Measurements from ENCODE around the gene PARP1. TPM values are rescaled to one million over a fixed set of nuclear protein-coding genes. Genes with fewer than 3 reads are reported as not detected.

The PARP1 gene
- total RNA-seq: 100 to 1,000 TPM; 301 to 308 TPM

DNA sequence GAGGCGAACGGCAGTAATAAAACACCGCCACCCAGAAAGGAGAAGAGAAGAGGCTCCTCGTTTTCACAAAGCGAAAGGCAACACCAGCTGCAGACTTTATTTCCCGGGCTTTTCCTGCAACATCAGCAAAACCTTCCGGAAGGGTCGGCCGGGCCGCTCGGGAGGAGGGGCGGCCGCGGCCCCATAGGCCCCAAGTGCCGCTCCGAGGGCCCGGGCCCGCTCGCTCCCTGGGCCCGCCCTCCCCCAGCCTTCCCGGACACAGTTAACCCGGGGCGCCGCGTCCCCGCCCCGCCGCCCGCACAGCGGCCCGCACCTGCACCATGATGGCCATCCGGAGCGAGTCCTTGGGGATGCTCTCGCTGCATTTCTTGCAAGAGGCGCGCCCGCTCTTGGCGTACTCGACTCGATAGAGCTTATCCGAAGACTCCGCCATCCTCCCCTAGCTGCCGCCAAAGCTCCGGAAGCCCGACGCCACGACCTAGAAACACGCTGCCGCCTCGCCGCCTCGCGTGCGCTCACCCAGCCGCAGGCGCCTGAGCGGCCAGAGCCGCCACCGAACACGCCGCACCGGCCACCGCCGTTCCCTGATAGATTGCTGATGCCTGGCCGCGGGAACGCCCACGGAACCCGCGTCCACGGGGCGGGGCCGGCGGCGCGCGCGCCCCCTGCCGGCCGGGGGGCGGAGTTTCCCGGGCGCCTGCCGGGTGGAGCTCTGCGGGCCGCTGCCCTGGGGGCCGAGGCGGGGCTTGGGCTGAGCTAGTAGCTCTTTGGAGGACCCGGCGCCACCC is at the start of gene PARP1:
TSS of gene PARP1 (minus strand) at position 597 of the 788 bp plus-strand sequence. CDS start at position 433, 164 bp downstream.
- Mint-ChIP-seq H3K4me3 (peak within 1 kb of the TSS; percentile 100), H3K4me1 (ENCODE audit: low read depth) (peaks cover 37% of the 10 kb centered on the region), H3K27me3 (no peaks in the 10 kb centered on the region), H3K27ac (peak within 1 kb of the TSS; percentile 98), H3K9me3 (no peaks in the 10 kb centered on the region), H3K36me3 (peaks cover 16% of the 10 kb centered on the region)
- ChIA-PET CTCF (interaction anchor here (0.6 to 3.4 kb wide), 38 partner anchors 9 to 630 kb away, joined by 3 to 22 read pairs (median 4); partner anchors contain the start of genes COQ8A, H3-3A, ITPKB and LIN9), POLR2A (interaction anchor here (0.6 to 2.9 kb wide), 16 partner anchors 12 to 1546 kb away, joined by 3 to 13 read pairs (median 3); partner anchors contain the start of genes ACBD3, COQ8A, LIN9 and SDE2)
- intact Hi-C loops (cut with micrococcal nuclease): loop anchor here (2.0 to 10.0 kb wide), 10 partner anchors 75 to 1695 kb away; partner anchors contain the start of genes ACBD3, C1orf35, COQ8A and H3-3A
- peak; percentile 93 for DNase-seq

DNA sequence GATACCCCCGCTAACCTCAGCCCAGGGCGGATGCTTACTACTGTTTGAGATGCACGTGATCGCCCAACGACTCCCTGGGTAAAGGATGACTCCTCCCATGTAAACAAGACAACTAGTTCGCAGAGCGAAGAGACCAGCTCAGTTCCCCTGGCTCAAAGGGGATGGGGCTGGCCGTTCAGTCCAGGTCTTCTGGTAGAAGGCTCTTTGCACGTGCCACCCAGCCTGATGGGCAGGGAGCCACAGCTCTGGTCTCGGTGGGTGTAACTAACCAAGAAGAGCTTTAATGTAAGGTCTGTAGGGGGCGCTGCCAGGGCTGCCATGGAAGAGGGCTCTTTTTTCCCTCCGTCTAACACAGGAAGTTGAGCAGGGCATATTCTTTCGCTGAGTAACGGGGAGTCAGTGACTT is 49.4 kb upstream of the PARP1 start:
- Mint-ChIP-seq H3K4me3 (peak overlapping the region; percentile 48), H3K27ac (no peak overlapping the region), H3K36me3 (no peaks in the 10 kb centered on the region), H3K4me1 (ENCODE audit: low read depth) (peaks cover 13% of the 10 kb centered on the region), H3K27me3 (no peaks in the 10 kb centered on the region), H3K9me3 (no peaks in the 10 kb centered on the region)
- DNase-seq: peak; percentile 76
- POLR2A ChIA-PET: interaction anchor here (1.4 kb wide), 1 partner anchor 11 kb away, joined by 4 read pairs; no protein-coding TSS in a partner anchor
- CTCF ChIA-PET: interaction anchor here (0.7 to 2.0 kb wide), 12 partner anchors 10 to 194 kb away, joined by 3 to 12 read pairs (median 5); partner anchors contain the start of gene PARP1
- intact Hi-C loops (cut with micrococcal nuclease): no loop called here

GRCh38 chr1:226455843-226456242 is 48.0 kb upstream of the PARP1 start:
- no peaks in the 10 kb centered on the region for H3K9me3 Mint-ChIP-seq
- intact Hi-C loops (cut with micrococcal nuclease): no loop called here
- peaks cover 13% of the 10 kb centered on the region for H3K4me1 Mint-ChIP-seq (ENCODE audit: low read depth)
- DNase-seq: no peak
- no peaks in the 10 kb centered on the region for H3K27me3 Mint-ChIP-seq
- H3K36me3 Mint-ChIP-seq: no peaks in the 10 kb centered on the region
- POLR2A ChIA-PET: no interaction called here
- no peak overlapping the region for H3K4me3 Mint-ChIP-seq
- CTCF ChIA-PET: interaction anchor here (2.0 kb wide), 1 partner anchor 153 kb away, joined by 10 read pairs; no protein-coding TSS in a partner anchor
- H3K27ac Mint-ChIP-seq: no peak overlapping the region

DNA sequence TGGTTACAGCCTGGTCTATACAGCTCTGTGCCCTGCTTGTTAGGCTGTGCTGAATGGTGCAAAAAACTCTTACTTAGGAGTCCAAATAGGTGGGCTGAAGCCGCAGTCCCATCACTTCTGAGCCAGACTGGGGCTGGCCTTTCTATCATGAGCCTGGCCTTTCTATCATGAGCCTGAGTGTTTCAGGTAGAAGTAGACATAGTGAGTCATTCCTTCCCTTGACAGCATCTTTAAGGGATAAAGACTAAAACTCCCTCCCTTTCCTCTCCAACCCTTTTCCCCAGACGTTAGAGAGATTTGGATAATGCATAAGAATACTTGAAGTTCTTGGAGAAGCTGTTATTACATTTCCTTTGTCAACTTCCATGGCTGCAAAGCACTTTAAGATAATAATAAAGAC is 46.5 kb upstream of the PARP1 start:
- no peak overlapping the region for H3K4me3 Mint-ChIP-seq
- H3K9me3 Mint-ChIP-seq: no peaks in the 10 kb centered on the region
- no peaks in the 10 kb centered on the region for H3K27me3 Mint-ChIP-seq
- no peak for DNase-seq
- no peaks in the 10 kb centered on the region for H3K36me3 Mint-ChIP-seq
- ChIA-PET POLR2A (no interaction called here), CTCF (no interaction called here)
- intact Hi-C loops (cut with micrococcal nuclease): no loop called here
- H3K27ac Mint-ChIP-seq: no peak overlapping the region
- peaks cover 13% of the 10 kb centered on the region for H3K4me1 Mint-ChIP-seq (ENCODE audit: low read depth)

- Mint-ChIP-seq H3K9me3 (no peaks in the 10 kb centered on the region), H3K4me1 (ENCODE audit: low read depth) (peaks cover 13% of the 10 kb centered on the region), H3K4me3 (no peak overlapping the region), H3K27ac (no peak overlapping the region), H3K36me3 (no peaks in the 10 kb centered on the region), H3K27me3 (no peaks in the 10 kb centered on the region)
- no peak for DNase-seq
- CTCF ChIA-PET: no interaction called here
- intact Hi-C loops (cut with micrococcal nuclease): no loop called here
- POLR2A ChIA-PET: no interaction called here
Observed at GRCh38 chr1:226453015-226453704, 45.3 kb upstream of the PARP1 start.

DNA sequence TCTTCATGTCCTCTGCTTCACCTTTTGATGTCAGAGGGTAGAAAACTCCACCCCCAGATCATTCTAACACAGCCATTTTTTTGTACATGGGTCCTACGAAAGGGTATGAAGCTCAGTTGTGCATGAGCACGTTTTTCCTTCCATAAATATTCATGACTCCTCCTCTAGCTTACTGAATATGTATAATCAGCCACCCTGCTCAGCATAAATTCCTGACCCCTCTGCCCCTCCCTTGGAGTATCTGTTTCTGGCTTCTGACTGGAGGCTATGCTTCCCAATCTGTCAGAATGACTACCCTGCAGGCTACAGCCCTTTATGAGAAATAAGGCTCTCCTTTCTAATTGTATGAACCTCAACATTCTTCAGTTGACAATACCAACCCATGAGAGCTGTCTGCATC is 42.8 kb upstream of the PARP1 start:
- intact Hi-C loops (cut with micrococcal nuclease): no loop called here
- H3K4me3 Mint-ChIP-seq: no peak overlapping the region
- H3K27me3 Mint-ChIP-seq: no peaks in the 10 kb centered on the region
- H3K9me3 Mint-ChIP-seq: no peaks in the 10 kb centered on the region
- no peak overlapping the region for H3K27ac Mint-ChIP-seq
- CTCF ChIA-PET: interaction anchor here (1.1 kb wide), 1 partner anchor 175 kb away, joined by 3 read pairs; no protein-coding TSS in a partner anchor
- peaks cover 18% of the 10 kb centered on the region for H3K4me1 Mint-ChIP-seq (ENCODE audit: low read depth)
- H3K36me3 Mint-ChIP-seq: no peaks in the 10 kb centered on the region
- DNase-seq: no peak
- POLR2A ChIA-PET: no interaction called here

DNA sequence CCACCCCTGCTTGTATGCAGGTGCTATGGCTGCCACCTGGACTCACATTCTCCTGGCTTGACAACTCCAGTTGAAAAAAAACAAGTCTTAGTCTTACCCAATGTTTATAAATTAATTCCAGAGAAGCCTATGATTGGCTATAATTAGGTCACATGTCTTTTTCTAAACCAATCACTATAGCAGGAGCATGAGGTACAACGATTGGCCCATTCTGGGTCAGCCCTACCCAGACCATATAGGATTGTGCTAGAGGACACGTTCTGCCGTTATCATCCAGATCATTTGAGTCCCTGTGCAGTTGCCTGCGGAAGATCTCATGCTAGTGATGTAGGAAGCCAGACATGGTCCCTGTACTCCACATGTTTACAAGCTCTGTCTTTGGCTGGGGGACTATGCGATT is 41.9 kb upstream of the PARP1 start:
- H3K4me3 Mint-ChIP-seq: no peak overlapping the region
- no peaks in the 10 kb centered on the region for H3K27me3 Mint-ChIP-seq
- intact Hi-C loops (cut with micrococcal nuclease): loop anchor here (5.0 kb wide), 1 partner anchor 97 kb away; the partner anchor contains the start of gene STUM

GRCh38 chr1:226447932-226448665 is 40.2 kb upstream of the PARP1 start:
- H3K4me3 Mint-ChIP-seq: no peak overlapping the region
- H3K36me3 Mint-ChIP-seq: no peaks in the 10 kb centered on the region
- no peak overlapping the region for H3K27ac Mint-ChIP-seq
- CTCF ChIA-PET: interaction anchor here (1.4 kb wide), 1 partner anchor 9 kb away, joined by 6 read pairs; no protein-coding TSS in a partner anchor
- POLR2A ChIA-PET: no interaction called here
- H3K4me1 Mint-ChIP-seq (ENCODE audit: low read depth): peaks cover 32% of the 10 kb centered on the region
- H3K9me3 Mint-ChIP-seq: no peaks in the 10 kb centered on the region
- H3K27me3 Mint-ChIP-seq: no peaks in the 10 kb centered on the region
- DNase-seq: no peak
- intact Hi-C loops (cut with micrococcal nuclease): loop anchor here (5.0 kb wide), 1 partner anchor 99 kb away; the partner anchor contains the start of gene STUM

More for the DNA sequence above, 41.9 kb upstream of the PARP1 start:
- DNase-seq: no peak
- no peaks in the 10 kb centered on the region for H3K36me3 Mint-ChIP-seq
- no peak overlapping the region for H3K27ac Mint-ChIP-seq
- ChIA-PET POLR2A (no interaction called here), CTCF (interaction anchor here (1.0 kb wide), 1 partner anchor 9 kb away, joined by 3 read pairs; no protein-coding TSS in a partner anchor)
- peaks cover 26% of the 10 kb centered on the region for H3K4me1 Mint-ChIP-seq (ENCODE audit: low read depth)
- no peaks in the 10 kb centered on the region for H3K9me3 Mint-ChIP-seq

- Mint-ChIP-seq H3K4me1 (ENCODE audit: low read depth) (peaks cover 32% of the 10 kb centered on the region), H3K4me3 (no peak overlapping the region), H3K27ac (no peak overlapping the region), H3K27me3 (no peaks in the 10 kb centered on the region), H3K9me3 (no peaks in the 10 kb centered on the region), H3K36me3 (no peaks in the 10 kb centered on the region)
- no peak for DNase-seq
- CTCF ChIA-PET: interaction anchor here (0.7 to 1.8 kb wide), 4 partner anchors 11 to 163 kb away, joined by 3 to 7 read pairs (median 4); partner anchors contain the start of gene PARP1
- intact Hi-C loops (cut with micrococcal nuclease): loop anchor here (5.0 kb wide), 1 partner anchor 101 kb away; the partner anchor contains the start of gene STUM
- POLR2A ChIA-PET: no interaction called here
Observed at GRCh38 chr1:226446094-226446493, 38.2 kb upstream of the PARP1 start.

GRCh38 chr1:226444901-226445300 is 37.0 kb upstream of the PARP1 start:
- CTCF ChIA-PET: interaction anchor here (0.5 to 2.2 kb wide), 7 partner anchors 13 to 164 kb away, joined by 3 to 22 read pairs (median 4); partner anchors contain the start of gene PARP1
- Mint-ChIP-seq H3K4me1 (ENCODE audit: low read depth) (peaks cover 32% of the 10 kb centered on the region), H3K4me3 (no peak overlapping the region), H3K27ac (peak overlapping the region; percentile 6), H3K27me3 (no peaks in the 10 kb centered on the region), H3K36me3 (no peaks in the 10 kb centered on the region), H3K9me3 (no peaks in the 10 kb centered on the region)
- DNase-seq: peak; percentile 81
- intact Hi-C loops (cut with micrococcal nuclease): loop anchor here (1.0 to 5.0 kb wide), 2 partner anchors 20 to 102 kb away; partner anchors contain the start of gene STUM
- POLR2A ChIA-PET: interaction anchor here (1.0 to 1.9 kb wide), 3 partner anchors 9 to 37 kb away, joined by 4 to 13 read pairs (median 4); partner anchors contain the start of gene PARP1

GRCh38 chr1:226443439-226443838 is 35.5 kb upstream of the PARP1 start:
- intact Hi-C loops (cut with micrococcal nuclease): no loop called here
- Mint-ChIP-seq H3K9me3 (no peaks in the 10 kb centered on the region), H3K27ac (no peak overlapping the region), H3K27me3 (no peaks in the 10 kb centered on the region), H3K36me3 (no peaks in the 10 kb centered on the region), H3K4me1 (ENCODE audit: low read depth) (peaks cover 32% of the 10 kb centered on the region), H3K4me3 (no peak overlapping the region)
- DNase-seq: no peak
- POLR2A ChIA-PET: interaction anchor here (1.9 kb wide), 1 partner anchor 18 kb away, joined by 4 read pairs; no protein-coding TSS in a partner anchor
- CTCF ChIA-PET: interaction anchor here (1.9 to 2.2 kb wide), 2 partner anchors 14 to 35 kb away, joined by 12 to 22 read pairs; partner anchors contain the start of gene PARP1

Measured in activated CD4-positive, alpha-beta memory T cell treated with anti-CD3 and anti-CD28 coated beads for 36 hours (primary cell).